Neuronal stem cell (in vitro differentiated cells): ENCODE data around the gene CPD.
"Not testable (repeated sequence)": the region's sequence is repeated elsewhere in the genome, so short reads cannot be mapped to it uniquely, and the experiment has no call there.

ENCODE experiments used
- DNase-seq: peaks from one replicate; pipeline ENCODE4 v3.0.0-alpha.2; 2013; ENCODE audit warnings: low spot score
- H2AFZ ChIP-seq: one replicate; pipeline ENCODE4 v1.6.1; 2013; ENCODE audit warnings: mild to moderate bottlenecking, low read length, inconsistent platforms
- H2AK5ac ChIP-seq: 2 replicates; pipeline ENCODE4 v1.6.1; 2013; ENCODE audit warnings: low read depth, mild to moderate bottlenecking, inconsistent platforms, low read length, moderate library complexity, mixed read lengths
- H2BK120ac ChIP-seq: 2 replicates; pipeline ENCODE4 v1.6.1; 2013; ENCODE audit warnings: low read depth, mild to moderate bottlenecking, inconsistent platforms, low read length, moderate library complexity, mixed read lengths
- H2BK12ac ChIP-seq: one replicate; pipeline ENCODE4 v1.6.1; 2013; ENCODE audit warnings: low read length, inconsistent platforms
- H2BK15ac ChIP-seq: 2 replicates; pipeline ENCODE4 v1.6.1; 2013; ENCODE audit warnings: mild to moderate bottlenecking, low read length, inconsistent platforms, mixed read lengths
- H2BK5ac ChIP-seq: one replicate; pipeline ENCODE4 v1.6.1; 2013; ENCODE audit warnings: inconsistent platforms, mild to moderate bottlenecking, low read length, moderate library complexity
- H3K14ac ChIP-seq: one replicate; pipeline ENCODE4 v1.6.1; 2013; ENCODE audit warnings: low read length, inconsistent platforms
- H3K18ac ChIP-seq: 2 replicates; pipeline ENCODE4 v1.6.1; 2013; ENCODE audit warnings: low read length, inconsistent platforms
- H3K23ac ChIP-seq: 2 replicates; pipeline ENCODE4 v1.6.1; 2013; ENCODE audit warnings: low read depth, mild to moderate bottlenecking, mixed read lengths, low read length, inconsistent platforms; ENCODE audit not compliant: poor library complexity
- H3K27ac ChIP-seq: replicated peaks from 3 replicates; pipeline ENCODE4 v1.5.1; 2013; ENCODE audit warnings: low read length, inconsistent platforms
- H3K27me3 ChIP-seq, 3 experiments: 2 replicates each; pipeline ENCODE4 v1.6.1; 2013; ENCODE audit warnings: low read length in 3 of 3, mild to moderate bottlenecking in 2 of 3, inconsistent platforms in 1 of 3, low read depth in 1 of 3, mixed read lengths in 1 of 3, moderate library complexity in 1 of 3; ENCODE audit not compliant: control insufficient read depth in 3 of 3, insufficient read depth in 3 of 3
- H3K36me3 ChIP-seq, 2 donors: replicated peaks in 1 of 2; 2 replicates each; pipeline ENCODE4 v1.6.1; 2013; ENCODE audit warnings: low read length in 2 of 2; ENCODE audit not compliant: control insufficient read depth in 2 of 2, insufficient read depth in 2 of 2
- H3K4ac ChIP-seq: 2 replicates; pipeline ENCODE4 v1.6.1; 2013; ENCODE audit warnings: inconsistent platforms, mild to moderate bottlenecking, low read length, moderate library complexity
- H3K4me1 ChIP-seq, 2 donors: 1 replicate in 1 of 2; 2 replicates in 1 of 2; pipeline ENCODE4 v1.6.1; 2013; ENCODE audit warnings: low read length in 2 of 2, low read depth in 1 of 2; ENCODE audit not compliant: control insufficient read depth in 2 of 2, insufficient read depth in 1 of 2
- H3K4me2 ChIP-seq: one replicate; pipeline ENCODE4 v1.6.1; 2013; ENCODE audit warnings: mild to moderate bottlenecking, low read length, inconsistent platforms; ENCODE audit not compliant: insufficient read depth, poor library complexity, severe bottlenecking
- H3K4me3 ChIP-seq, 2 donors: 2 replicates each; pipeline ENCODE4 v1.5.1; 2013; ENCODE audit warnings: low read length in 2 of 2, mild to moderate bottlenecking in 2 of 2, inconsistent platforms in 1 of 2, moderate library complexity in 1 of 2
- H3K79me1 ChIP-seq: one replicate; pipeline ENCODE4 v1.6.1; 2013; ENCODE audit warnings: low read depth, mild to moderate bottlenecking, inconsistent platforms, low read length, moderate library complexity
- H3K9ac ChIP-seq: one replicate; pipeline ENCODE4 v1.6.1; 2013; ENCODE audit warnings: mild to moderate bottlenecking, low read depth, low read length, inconsistent platforms; ENCODE audit not compliant: poor library complexity
- H3K9me3 ChIP-seq, 2 donors: replicated peaks in 1 of 2; 2 replicates each; pipeline versions ENCODE3 to v1.6.1; 2013; ENCODE audit warnings: low read length in 2 of 2, mild to moderate bottlenecking in 2 of 2, inconsistent platforms in 1 of 2, low read depth in 1 of 2, mixed read lengths in 1 of 2, moderate library complexity in 1 of 2; ENCODE audit not compliant: control insufficient read depth in 2 of 2, insufficient read depth in 1 of 2
- H4K8ac ChIP-seq: one replicate; pipeline ENCODE4 v1.6.1; 2013; ENCODE audit warnings: low read depth, mild to moderate bottlenecking, inconsistent platforms, low read length, moderate library complexity
- H4K91ac ChIP-seq: one replicate; pipeline ENCODE4 v1.6.1; 2013; ENCODE audit warnings: low read length, low read depth, mild to moderate bottlenecking, inconsistent platforms; ENCODE audit not compliant: poor library complexity
- WGBS, 2 donors: extraction: QIAGEN DNeasy Blood & Tissue Kit; methylation state at CpG; one replicate each; pipeline ENCODE4 v1.1.7; 2013; ENCODE audit warnings: missing lambda C conversion rate in 2 of 2, mixed read lengths in 1 of 2; ENCODE audit not compliant: insufficient read length in 2 of 2, insufficient replicate concordance in 1 of 2; ENCODE audit errors: extremely low coverage in 2 of 2; 5-methylcytosine and 5-hydroxymethylcytosine counted together

The CPD gene

GRCh38 chr17:30443721-30444120 lies 65.0 kb downstream of the CPD start:
- no peak overlapping the region for H2BK5ac ChIP-seq
- H3K9ac ChIP-seq = no peak overlapping the region
- H3K4me2 ChIP-seq = no peak overlapping the region
- no peak overlapping the region for H4K91ac ChIP-seq
- no peak overlapping the region for H3K4ac ChIP-seq
- H3K36me3 ChIP-seq = peaks cover 5 to 38% of the 10 kb centered on the region in 2 donors
- H3K4me3 ChIP-seq = no peak overlapping the region
- no peak overlapping the region for H2BK120ac ChIP-seq
- no peak overlapping the region for H2BK15ac ChIP-seq
- no peak overlapping the region for H4K8ac ChIP-seq
- no peaks in the 10 kb centered on the region for H3K4me1 ChIP-seq
- H3K23ac ChIP-seq = no peak overlapping the region
- H3K27ac ChIP-seq = no peak overlapping the region
- H3K9me3 ChIP-seq = no peaks in the 10 kb centered on the region
- DNase-seq = no peak
- no peak overlapping the region for H2AFZ ChIP-seq
- no peak overlapping the region for H2BK12ac ChIP-seq
- no peak overlapping the region for H3K14ac ChIP-seq
- H3K27me3 ChIP-seq = no peaks in the 10 kb centered on the region
- H3K18ac ChIP-seq = no peak overlapping the region
- H3K79me1 ChIP-seq = no peaks in the 10 kb centered on the region
- WGBS, 2 donors = no CpG with 5 or more reads among the region's 6 CpGs
- H2AK5ac ChIP-seq = no peak overlapping the region

- H3K9ac ChIP-seq, H2BK5ac ChIP-seq, H2BK12ac ChIP-seq, H3K4me1 ChIP-seq, H3K18ac ChIP-seq, H3K4ac ChIP-seq, H3K9me3 ChIP-seq, H3K23ac ChIP-seq, H3K4me3 ChIP-seq, H3K4me2 ChIP-seq, H2AFZ ChIP-seq, H4K8ac ChIP-seq, H3K14ac ChIP-seq, DNase-seq, H2BK15ac ChIP-seq, H3K79me1 ChIP-seq, H2AK5ac ChIP-seq, H2BK120ac ChIP-seq, H3K27me3 ChIP-seq, H4K91ac ChIP-seq, H3K27ac ChIP-seq: not testable (repeated sequence)
- H3K36me3 ChIP-seq = peaks cover 10 to 61% of the 10 kb centered on the region in 2 donors
Observed at GRCh38 chr17:30446640-30447039, 67.9 kb downstream of the CPD start.

GRCh38 chr17:30449480-30449879 lies 70.8 kb downstream of the CPD start:
- no CpG with 5 or more reads among the region's 4 CpGs for WGBS, 2 donors
- Histone ChIP-seq H2BK5ac (no peak overlapping the region), H4K91ac (no peak overlapping the region), H3K79me1 (no peaks in the 10 kb centered on the region), H3K14ac (no peak overlapping the region), H3K23ac (no peak overlapping the region), H2BK12ac (no peak overlapping the region), H3K9me3 (peaks cover 0 to 7% of the 10 kb centered on the region in 2 donors), H3K36me3 (peaks cover 10 to 67% of the 10 kb centered on the region in 2 donors), H3K27me3 (no peaks in the 10 kb centered on the region), H3K18ac (no peak overlapping the region), H3K4me1 (no peaks in the 10 kb centered on the region), H3K27ac (no peak overlapping the region), H3K9ac (no peak overlapping the region), H2BK15ac (no peak overlapping the region), H3K4me2 (no peak overlapping the region), H3K4me3 (no peak overlapping the region), H2AK5ac (no peak overlapping the region), H3K4ac (no peak overlapping the region), H2BK120ac (no peak overlapping the region), H2AFZ (no peak overlapping the region), H4K8ac (no peak overlapping the region)
- DNase-seq = no peak

GRCh38 chr17:30450125-30451027 lies 71.6 kb downstream of the CPD start:
- H3K27ac ChIP-seq = no peak overlapping the region
- no CpG with 5 or more reads among the region's 12 CpGs for WGBS, 2 donors

More at GRCh38 chr17:30450125-30451027, 71.6 kb downstream of the CPD start:
- H2BK15ac ChIP-seq = no peak overlapping the region
- no peaks in the 10 kb centered on the region for H3K79me1 ChIP-seq
- H3K4me2 ChIP-seq = no peak overlapping the region
- H2BK120ac ChIP-seq = no peak overlapping the region
- H3K23ac ChIP-seq = no peak overlapping the region
- H3K4ac ChIP-seq = no peak overlapping the region
- H3K18ac ChIP-seq = no peak overlapping the region
- no peaks in the 10 kb centered on the region for H3K4me1 ChIP-seq
- H3K14ac ChIP-seq = no peak overlapping the region
- no peak overlapping the region for H2AK5ac ChIP-seq
- peaks cover 10 to 67% of the 10 kb centered on the region in 2 donors for H3K36me3 ChIP-seq
- DNase-seq = no peak
- H4K8ac ChIP-seq = no peak overlapping the region
- no peak overlapping the region for H2BK5ac ChIP-seq
- no peaks in the 10 kb centered on the region for H3K27me3 ChIP-seq
- no peak overlapping the region for H3K4me3 ChIP-seq
- H2BK12ac ChIP-seq = no peak overlapping the region
- H4K91ac ChIP-seq = no peak overlapping the region
- H3K9ac ChIP-seq = no peak overlapping the region
- no peak overlapping the region for H2AFZ ChIP-seq
- H3K9me3 ChIP-seq = peaks cover 0 to 11% of the 10 kb centered on the region in 2 donors
